Measurements from ENCODE around the gene PRSS27.
A peak's percentile ranks its signal among the peaks of the same experiment; 100 is the strongest.
"Not testable (repeated sequence)": the region's sequence is repeated elsewhere in the genome, so short reads cannot be mapped to it uniquely, and the experiment has no call there.

The PRSS27 gene

GRCh38 chr16:2692948-2693651, 26.9 kb downstream of the PRSS27 start:
- no peak for DNase-seq (ENCODE audit: low spot score)

- no peak for DNase-seq (ENCODE audit: low spot score)
These were observed 27.6 kb downstream of the PRSS27 start for GRCh38 chr16:2692251-2692947.

- DNase-seq (ENCODE audit: low spot score) = no peak
These were observed 28.4 kb downstream of the PRSS27 start for GRCh38 chr16:2691491-2692248.

- no peak for DNase-seq (ENCODE audit: low spot score)
These were observed 29.2 kb downstream of the PRSS27 start for GRCh38 chr16:2690852-2691251.

- DNase-seq (ENCODE audit: low spot score) = no peak
These were observed 29.8 kb downstream of the PRSS27 start for GRCh38 chr16:2689968-2690801.

GRCh38 chr16:2689422-2689821, 30.6 kb downstream of the PRSS27 start:
- not testable (repeated sequence) for DNase-seq (ENCODE audit: low spot score)

- DNase-seq (ENCODE audit: low spot score) = no peak
These were observed 32.3 kb downstream of the PRSS27 start for GRCh38 chr16:2687531-2688308.

- no peak for DNase-seq (ENCODE audit: low spot score)
These were observed 33.0 kb downstream of the PRSS27 start for GRCh38 chr16:2686912-2687507.

- DNase-seq (ENCODE audit: low spot score) = not testable (repeated sequence)
These were observed 33.9 kb downstream of the PRSS27 start for GRCh38 chr16:2686075-2686474.

- DNase-seq (ENCODE audit: low spot score) = not testable (repeated sequence)
These were observed 37.0 kb downstream of the PRSS27 start for GRCh38 chr16:2683041-2683440.

- DNase-seq (ENCODE audit: low spot score) = peak; percentile 97
These were observed 37.6 kb downstream of the PRSS27 start, which contains the start of gene KCTD5 for GRCh38 chr16:2682209-2683021. TSS of gene KCTD5 (plus strand) at chr16:2682523. CDS start at chr16:2682549, 26 bp downstream.

GRCh38 chr16:2680360-2680759, 39.7 kb downstream of the PRSS27 start:
- not testable (repeated sequence) for DNase-seq (ENCODE audit: low spot score)

GRCh38 chr16:2679902-2680301, 40.1 kb downstream of the PRSS27 start:
- DNase-seq (ENCODE audit: low spot score) = not testable (repeated sequence)

- not testable (repeated sequence) for DNase-seq (ENCODE audit: low spot score)
These were observed 41.6 kb downstream of the PRSS27 start for GRCh38 chr16:2678206-2678965.

- not testable (repeated sequence) for DNase-seq (ENCODE audit: low spot score)
These were observed 43.1 kb downstream of the PRSS27 start for GRCh38 chr16:2676937-2677336.

GRCh38 chr16:2675714-2676113, 44.3 kb downstream of the PRSS27 start:
- DNase-seq (ENCODE audit: low spot score) = no peak

GRCh38 chr16:2675021-2675420, 45.0 kb downstream of the PRSS27 start:
- no peak for DNase-seq (ENCODE audit: low spot score)

- DNase-seq (ENCODE audit: low spot score) = peak; percentile 96
These were observed 46.7 kb downstream of the PRSS27 start for GRCh38 chr16:2673066-2673999.

Measured in left forelimb (tissue), 1 donor.